ENCODE measurements around the gene CCT2. TPM values are rescaled to one million over a fixed set of nuclear protein-coding genes. Genes with fewer than 3 reads are reported as not detected.

CCT2 gene
- total and polyA plus RNA-seq, 10 of the 15 experiments (the other 5 are each of a cell fraction or from before 2014, with no cell fraction given) = 242 to 418 (median 348) TPM

- in situ Hi-C loops (cut with MboI) = loop anchor here (10.0 kb wide), 1 partner anchor 505 kb away; no protein-coding TSS in a partner anchor
- TF ChIP-seq RCOR1 (conservative IDR thresholded peaks at IDR 0.05; ENCODE audit: low read depth, low read length) = no peak
- TF ChIP-seq ATF7 (IDR thresholded peaks at IDR 0.05; ENCODE audit: low read depth) = no peak
- RAD21 ChIA-PET (ENCODE audit: unreplicated experiment) = no interaction called here
- H3K36me3 ChIP-seq (ENCODE audit: control insufficient read depth in 2 of 2, insufficient read depth in 2 of 2, low read length in 1 of 2) = no peaks in the 10 kb centered on the region
- no TSS peak for BruUV-seq (replicated peaks)
- intact Hi-C loops (cut with micrococcal nuclease; ENCODE audit: unreplicated experiment) = no loop called here
- no peak overlapping the region for H3K4me3 ChIP-seq
- SMC1A ChIA-PET (ENCODE audit: uncharacterized antibody, unreplicated experiment) = no interaction called here
- no peak for DNase-seq (ENCODE audit: low read depth, low spot score)
- no peaks in the 10 kb centered on the region for H4K20me1 ChIP-seq (ENCODE audit: control insufficient read depth, insufficient read depth)
- 23% methylated on average over 4 of the region's 4 CpGs for WGBS (ENCODE audit: insufficient coverage, insufficient replicate concordance, low lambda C conversion rate, missing lambda C conversion rate)
- CTCF ChIA-PET = interaction anchor here (1.2 to 3.1 kb wide), 2 partner anchors 10 to 19 kb away, joined by 3 to 18 read pairs; no protein-coding TSS in a partner anchor
- H3K27ac ChIP-seq (ENCODE audit: control insufficient read depth, insufficient read depth) = no peak overlapping the region
- no peak overlapping the region for H3K4me2 ChIP-seq (ENCODE audit: control insufficient read depth, insufficient read depth)
- no peaks in the 10 kb centered on the region for H3K79me2 ChIP-seq (ENCODE audit: control insufficient read depth, insufficient read depth, low read length)
- H3K9ac ChIP-seq (ENCODE audit: control insufficient read depth, insufficient read depth, low read length) = no peak overlapping the region
- H3K27me3 ChIP-seq (replicated peaks in 1 of 2; ENCODE audit: control insufficient read depth in 2 of 2, insufficient read depth in 2 of 2, low read length in 1 of 2) = peaks cover 0 to 1% of the 10 kb centered on the region in 2 experiments; a peak in 1 of 4 replicates
- no peak overlapping the region for H2AFZ ChIP-seq (ENCODE audit: control insufficient read depth, low read depth, low read length)
- H3K4me1 ChIP-seq (ENCODE audit: control insufficient read depth, insufficient read depth, low read length) = no peaks in the 10 kb centered on the region
- FAIRE-seq = no peak
- ATAC-seq = no peak
- POLR2A ChIA-PET = no interaction called here
- no peaks in the 10 kb centered on the region for H3K9me3 ChIP-seq (replicated peaks; ENCODE audit: control insufficient read depth, insufficient read depth, low read length)
Observed at GRCh38 chr12:69649529-69649928, 64.3 kb downstream of the CCT2 start.

Small RNAs within 50 kb of the gene (microRNA-seq; reads per million reads assigned to microRNA genes)
- gene MIR3913-1 (not detected), gene MIR3913-2 (not detected)

Small RNAs within 50 kb of the gene (small RNA-seq; reads per million reads assigned to genes)
- 1.1 reads per million, percentile 37 among the genes with 10 or more reads in this experiment for gene MIR3913-1

Other genes with a start within 250 kb of the CCT2 start
- 0.05 TPM in 1 of 2 replicates, not detected in the other for gene LYZ, start 237.1 kb upstream of the CCT2 start, total RNA-seq (2014; rRNA removed)
- not detected in 2 replicates for gene LYZ, start 237.1 kb upstream of the CCT2 start, total RNA-seq (2014; rRNA removed; fragmentation: Illumina TruSeq; extraction: Trizol)
- 0.77 and 1.9 TPM in 2 replicates for gene LYZ, start 237.1 kb upstream of the CCT2 start, total RNA-seq (2021)
- not detected in 2 replicates for gene LYZ, start 237.1 kb upstream of the CCT2 start, polyA plus RNA-seq (2011; rRNA removed)
- gene LYZ, start 237.1 kb upstream of the CCT2 start, polyA plus RNA-seq (2014; fragmentation: Illumina TruSeq; extraction: Trizol) = not detected in 2 replicates
- not detected for gene LYZ, start 237.1 kb upstream of the CCT2 start, polyA plus RNA-seq (2014; fragmentation: Nextera tagmentation; extraction: Ambion mirVana)
- not detected in 2 replicates for gene LYZ, start 237.1 kb upstream of the CCT2 start, polyA plus RNA-seq (2014; rRNA removed)
- gene LYZ, start 237.1 kb upstream of the CCT2 start, polyA plus RNA-seq (2016; fragmentation: Nextera tagmentation; extraction: Ambion mirVana) = not detected
- gene YEATS4, start 225.7 kb upstream of the CCT2 start, total RNA-seq (2014; rRNA removed) = 24.3 and 31.7 TPM in 2 replicates
- 34.9 and 37.7 TPM in 2 replicates for gene YEATS4, start 225.7 kb upstream of the CCT2 start, total RNA-seq (2014; rRNA removed; fragmentation: Illumina TruSeq; extraction: Trizol)
- 23.5 and 27.2 TPM in 2 replicates for gene YEATS4, start 225.7 kb upstream of the CCT2 start, total RNA-seq (2021)
- gene YEATS4, start 225.7 kb upstream of the CCT2 start, polyA plus RNA-seq (2011; rRNA removed) = 35.8 and 65.6 TPM in 2 replicates
- 37.4 and 48.8 TPM in 2 replicates for gene YEATS4, start 225.7 kb upstream of the CCT2 start, polyA plus RNA-seq (2014; fragmentation: Illumina TruSeq; extraction: Trizol)
- gene YEATS4, start 225.7 kb upstream of the CCT2 start, polyA plus RNA-seq (2014; fragmentation: Nextera tagmentation; extraction: Ambion mirVana) = 10 to 100 TPM; 23.8 to 36.2 TPM
- gene YEATS4, start 225.7 kb upstream of the CCT2 start, polyA plus RNA-seq (2014; rRNA removed) = 42.0 and 45.4 TPM in 2 replicates
- gene YEATS4, start 225.7 kb upstream of the CCT2 start, polyA plus RNA-seq (2016; fragmentation: Nextera tagmentation; extraction: Ambion mirVana) = 10 to 100 TPM; 40.7 to 42.4 TPM
- gene FRS2, start 115.1 kb upstream of the CCT2 start, total RNA-seq (2014; rRNA removed) = 10.8 and 12.6 TPM in 2 replicates
- gene FRS2, start 115.1 kb upstream of the CCT2 start, total RNA-seq (2014; rRNA removed; fragmentation: Illumina TruSeq; extraction: Trizol) = 7.0 TPM in 2 replicates
- 8.9 and 9.1 TPM in 2 replicates for gene FRS2, start 115.1 kb upstream of the CCT2 start, total RNA-seq (2021)
- gene FRS2, start 115.1 kb upstream of the CCT2 start, polyA plus RNA-seq (2011; rRNA removed) = 13.1 and 18.6 TPM in 2 replicates
- 6.3 and 8.3 TPM in 2 replicates for gene FRS2, start 115.1 kb upstream of the CCT2 start, polyA plus RNA-seq (2014; fragmentation: Illumina TruSeq; extraction: Trizol)
- gene FRS2, start 115.1 kb upstream of the CCT2 start, polyA plus RNA-seq (2014; fragmentation: Nextera tagmentation; extraction: Ambion mirVana) = 1 to 10 TPM; 1.1 TPM
- gene FRS2, start 115.1 kb upstream of the CCT2 start, polyA plus RNA-seq (2014; rRNA removed) = 4.8 and 4.9 TPM in 2 replicates
- 1 to 10 TPM; 3.4 to 5.4 TPM for gene FRS2, start 115.1 kb upstream of the CCT2 start, polyA plus RNA-seq (2016; fragmentation: Nextera tagmentation; extraction: Ambion mirVana)
- gene LRRC10, start 25.4 kb downstream of the CCT2 start, total RNA-seq (2014; rRNA removed) = not detected in 2 replicates
- not detected in 2 replicates for gene LRRC10, start 25.4 kb downstream of the CCT2 start, total RNA-seq (2014; rRNA removed; fragmentation: Illumina TruSeq; extraction: Trizol)
- gene LRRC10, start 25.4 kb downstream of the CCT2 start, total RNA-seq (2021) = not detected in 2 replicates
- gene LRRC10, start 25.4 kb downstream of the CCT2 start, polyA plus RNA-seq (2011; rRNA removed) = not detected in 2 replicates
- gene LRRC10, start 25.4 kb downstream of the CCT2 start, polyA plus RNA-seq (2014; fragmentation: Illumina TruSeq; extraction: Trizol) = not detected in 2 replicates
- not detected for gene LRRC10, start 25.4 kb downstream of the CCT2 start, polyA plus RNA-seq (2014; fragmentation: Nextera tagmentation; extraction: Ambion mirVana)
- not detected in 2 replicates for gene LRRC10, start 25.4 kb downstream of the CCT2 start, polyA plus RNA-seq (2014; rRNA removed)
- not detected for gene LRRC10, start 25.4 kb downstream of the CCT2 start, polyA plus RNA-seq (2016; fragmentation: Nextera tagmentation; extraction: Ambion mirVana)
- gene BEST3, start 113.8 kb downstream of the CCT2 start, total RNA-seq (2014; rRNA removed) = not detected in 2 replicates
- not detected in 2 replicates for gene BEST3, start 113.8 kb downstream of the CCT2 start, total RNA-seq (2014; rRNA removed; fragmentation: Illumina TruSeq; extraction: Trizol)
- gene BEST3, start 113.8 kb downstream of the CCT2 start, total RNA-seq (2021) = not detected in 2 replicates
- not detected in 2 replicates for gene BEST3, start 113.8 kb downstream of the CCT2 start, polyA plus RNA-seq (2011; rRNA removed)
- not detected in 2 replicates for gene BEST3, start 113.8 kb downstream of the CCT2 start, polyA plus RNA-seq (2014; fragmentation: Illumina TruSeq; extraction: Trizol)
- not detected for gene BEST3, start 113.8 kb downstream of the CCT2 start, polyA plus RNA-seq (2014; fragmentation: Nextera tagmentation; extraction: Ambion mirVana)
- gene BEST3, start 113.8 kb downstream of the CCT2 start, polyA plus RNA-seq (2014; rRNA removed) = not detected in 2 replicates
- gene BEST3, start 113.8 kb downstream of the CCT2 start, polyA plus RNA-seq (2016; fragmentation: Nextera tagmentation; extraction: Ambion mirVana) = not detected
- 20.8 and 26.5 TPM in 2 replicates for gene RAB3IP, start 153.4 kb downstream of the CCT2 start, total RNA-seq (2014; rRNA removed)
- gene RAB3IP, start 153.4 kb downstream of the CCT2 start, total RNA-seq (2014; rRNA removed; fragmentation: Illumina TruSeq; extraction: Trizol) = 32.4 and 32.8 TPM in 2 replicates
- 22.7 and 24.3 TPM in 2 replicates for gene RAB3IP, start 153.4 kb downstream of the CCT2 start, total RNA-seq (2021)
- 53.6 and 75.4 TPM in 2 replicates for gene RAB3IP, start 153.4 kb downstream of the CCT2 start, polyA plus RNA-seq (2011; rRNA removed)
- 27.1 and 45.2 TPM in 2 replicates for gene RAB3IP, start 153.4 kb downstream of the CCT2 start, polyA plus RNA-seq (2014; fragmentation: Illumina TruSeq; extraction: Trizol)
- gene RAB3IP, start 153.4 kb downstream of the CCT2 start, polyA plus RNA-seq (2014; fragmentation: Nextera tagmentation; extraction: Ambion mirVana) = 10 to 100 TPM; 22.4 to 30.9 TPM
- gene RAB3IP, start 153.4 kb downstream of the CCT2 start, polyA plus RNA-seq (2014; rRNA removed) = 14.6 and 18.8 TPM in 2 replicates
- gene RAB3IP, start 153.4 kb downstream of the CCT2 start, polyA plus RNA-seq (2016; fragmentation: Nextera tagmentation; extraction: Ambion mirVana) = 10 to 100 TPM; 30.3 to 32.6 TPM
- gene MYRFL, start 239.8 kb downstream of the CCT2 start, total RNA-seq (2014; rRNA removed) = 0.68 and 0.71 TPM in 2 replicates
- gene MYRFL, start 239.8 kb downstream of the CCT2 start, total RNA-seq (2014; rRNA removed; fragmentation: Illumina TruSeq; extraction: Trizol) = 0.51 and 0.67 TPM in 2 replicates
- gene MYRFL, start 239.8 kb downstream of the CCT2 start, total RNA-seq (2021) = 0.38 and 0.72 TPM in 2 replicates
- gene MYRFL, start 239.8 kb downstream of the CCT2 start, polyA plus RNA-seq (2011; rRNA removed) = 1.8 and 2.3 TPM in 2 replicates
- 0.90 and 1.5 TPM in 2 replicates for gene MYRFL, start 239.8 kb downstream of the CCT2 start, polyA plus RNA-seq (2014; fragmentation: Illumina TruSeq; extraction: Trizol)
- under 1 TPM; 0.24 to 0.61 TPM for gene MYRFL, start 239.8 kb downstream of the CCT2 start, polyA plus RNA-seq (2014; fragmentation: Nextera tagmentation; extraction: Ambion mirVana)
- gene MYRFL, start 239.8 kb downstream of the CCT2 start, polyA plus RNA-seq (2014; rRNA removed) = 0.47 and 0.60 TPM in 2 replicates
- gene MYRFL, start 239.8 kb downstream of the CCT2 start, polyA plus RNA-seq (2016; fragmentation: Nextera tagmentation; extraction: Ambion mirVana) = under 1 TPM; 0.62 to 0.67 TPM